Cardiac atrium fibroblast (primary cell): ENCODE measurements around the gene RPS6KB2. TPM values are rescaled to one million over a fixed set of nuclear protein-coding genes. Genes with fewer than 3 reads are reported as not detected.

Experiments
- total RNA-seq: library from RNA; depleted of rRNA; stranded (reverse); fragments of >200 nt; gene quantifications from 2 replicates; pipeline ENCODE4 v1.2.3, GENCODE V29; 2015

Gene RPS6KB2
- 46.3 and 51.8 TPM in 2 replicates for total RNA-seq

GRCh38 chr11:67428052-67429001 lies at the start of gene RPS6KB2:
TSS of gene RPS6KB2 (plus strand) at chr11:67428494. CDS start at chr11:67428546, 52 bp downstream.

GRCh38 chr11:67391304-67392182 lies 36.8 kb upstream of the RPS6KB2 start, which contains the start of gene RAD9A:
TSS of gene RAD9A (plus strand) at chr11:67391986. CDS start at chr11:67392045, 59 bp downstream.

GRCh38 chr11:67401495-67402191 lies 26.7 kb upstream of the RPS6KB2 start, which contains the start of gene PPP1CA:
TSS of gene PPP1CA (minus strand) at chr11:67401858. CDS start at chr11:67401782, 76 bp downstream.

GRCh38 chr11:67415501-67416304 lies 12.6 kb upstream of the RPS6KB2 start, which contains the start of gene CARNS1:
TSS of gene CARNS1 (plus strand) at chr11:67415678. CDS start at chr11:67416200, 522 bp downstream.

GRCh38 chr11:67437082-67437808 lies 9.0 kb downstream of the RPS6KB2 start, which contains the start of gene PTPRCAP:
TSS of gene PTPRCAP (minus strand) at chr11:67437682. CDS start at chr11:67437619, 63 bp downstream.

GRCh38 chr11:67452141-67452952 lies 24.1 kb downstream of the RPS6KB2 start, which contains the start of gene GPR152:
TSS of gene GPR152 (minus strand) at chr11:67452729. CDS start at chr11:67452724, 5 bp downstream.

GRCh38 chr11:67455054-67455453 lies 26.8 kb downstream of the RPS6KB2 start, which contains the start of gene CABP4:
TSS of gene CABP4 (plus strand) at chr11:67455354. CDS start at chr11:67455424, 70 bp downstream.

GRCh38 chr11:67468759-67469507 lies 40.6 kb downstream of the RPS6KB2 start, which contains the start of gene TMEM134:
TSS of gene TMEM134 (minus strand) at chr11:67469251. CDS start at chr11:67469192, 59 bp downstream.

GRCh38 chr11:67482827-67483798 lies 54.8 kb downstream of the RPS6KB2 start, which contains the start of gene AIP:
TSS of gene AIP (plus strand) at chr11:67483026. CDS start at chr11:67483159, 133 bp downstream.

Other genes starting within 250 kb of the RPS6KB2 start
- gene GRK2, start 162.0 kb upstream of the RPS6KB2 start, total RNA-seq, result 38.7 and 58.7 TPM in 2 replicates
- gene ANKRD13D, start 139.2 kb upstream of the RPS6KB2 start, total RNA-seq, result 22.5 and 26.9 TPM in 2 replicates
- gene SSH3, start 125.0 kb upstream of the RPS6KB2 start, total RNA-seq, result 10.0 and 39.9 TPM in 2 replicates
- gene POLD4, start 74.9 kb upstream of the RPS6KB2 start, total RNA-seq, result 134 and 176 TPM in 2 replicates
- 14.6 and 18.1 TPM in 2 replicates for gene CLCF1, start 54.9 kb upstream of the RPS6KB2 start, total RNA-seq
- gene RAD9A, start 36.5 kb upstream of the RPS6KB2 start, total RNA-seq, result 4.2 and 4.7 TPM in 2 replicates
- 172 and 194 TPM in 2 replicates for gene PPP1CA, start 26.6 kb upstream of the RPS6KB2 start, total RNA-seq
- not detected in 2 replicates for gene TBC1D10C, start 24.4 kb upstream of the RPS6KB2 start, total RNA-seq
- gene CARNS1, start 12.8 kb upstream of the RPS6KB2 start, total RNA-seq, result 0.49 TPM in 1 of 2 replicates, not detected in the other
- gene PTPRCAP, start 9.2 kb downstream of the RPS6KB2 start, total RNA-seq, result 2.0 TPM in 1 of 2 replicates, not detected in the other
- gene CORO1B, start 15.0 kb downstream of the RPS6KB2 start, total RNA-seq, result 71.1 and 73.1 TPM in 2 replicates
- not detected in 2 replicates for gene GPR152, start 24.2 kb downstream of the RPS6KB2 start, total RNA-seq
- gene CABP4, start 26.9 kb downstream of the RPS6KB2 start, total RNA-seq, result not detected in 2 replicates
- gene TMEM134, start 40.8 kb downstream of the RPS6KB2 start, total RNA-seq, result 32.7 and 46.2 TPM in 2 replicates
- 59.2 and 72.4 TPM in 2 replicates for gene AIP, start 54.5 kb downstream of the RPS6KB2 start, total RNA-seq
- 37.5 and 38.1 TPM in 2 replicates for gene PITPNM1, start 76.9 kb downstream of the RPS6KB2 start, total RNA-seq
- 33.5 and 54.3 TPM in 2 replicates for gene CDK2AP2, start 79.7 kb downstream of the RPS6KB2 start, total RNA-seq
- gene CABP2, start 95.0 kb downstream of the RPS6KB2 start, total RNA-seq, result not detected in 2 replicates
- 1,161 and 1,414 TPM in 2 replicates for gene GSTP1, start 155.3 kb downstream of the RPS6KB2 start, total RNA-seq
- gene NDUFV1, start 178.4 kb downstream of the RPS6KB2 start, total RNA-seq, result 199 and 234 TPM in 2 replicates
- gene NUDT8, start 201.4 kb downstream of the RPS6KB2 start, total RNA-seq, result 4.1 and 14.6 TPM in 2 replicates
- not detected in 2 replicates for gene TBX10, start 211.3 kb downstream of the RPS6KB2 start, total RNA-seq
- not detected in 2 replicates for gene ACY3, start 222.2 kb downstream of the RPS6KB2 start, total RNA-seq
- gene ALDH3B2, start 246.1 kb downstream of the RPS6KB2 start, total RNA-seq, result not detected in 2 replicates